NCI-H1417 (cell line): Measurements from ENCODE around the gene USP7.
A peak's percentile ranks its signal among the peaks of the same experiment; 100 is the strongest.
"Not testable (repeated sequence)": the region's sequence is repeated elsewhere in the genome, so short reads cannot be mapped to it uniquely, and the experiment has no call there.

Experiments
- DNase-seq, 3 experiments: peaks; one replicate each; lab custom pipeline; 2025; lab: John Stamatoyannopoulos, UW

Gene USP7

DNA sequence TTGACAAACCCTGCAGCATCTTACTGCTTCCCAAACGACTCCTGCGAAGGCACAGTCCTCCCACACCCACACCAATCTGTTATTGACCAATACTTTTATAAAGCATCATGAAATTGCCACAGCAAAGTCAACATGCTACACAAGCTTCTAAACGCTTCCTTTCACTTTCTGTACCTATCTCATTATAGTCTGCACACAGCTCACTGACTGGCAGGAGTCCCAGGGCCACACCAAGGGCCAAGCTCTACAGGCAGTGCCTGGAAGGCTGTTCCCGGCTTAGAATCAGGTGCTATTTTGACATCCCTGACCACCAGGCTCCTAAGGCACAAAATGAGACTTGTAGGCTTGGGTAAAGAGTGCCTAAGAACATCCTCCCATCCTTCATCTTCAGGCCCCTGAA, 39.5 kb downstream of the USP7 start:
- DNase-seq, result no peak

DNA sequence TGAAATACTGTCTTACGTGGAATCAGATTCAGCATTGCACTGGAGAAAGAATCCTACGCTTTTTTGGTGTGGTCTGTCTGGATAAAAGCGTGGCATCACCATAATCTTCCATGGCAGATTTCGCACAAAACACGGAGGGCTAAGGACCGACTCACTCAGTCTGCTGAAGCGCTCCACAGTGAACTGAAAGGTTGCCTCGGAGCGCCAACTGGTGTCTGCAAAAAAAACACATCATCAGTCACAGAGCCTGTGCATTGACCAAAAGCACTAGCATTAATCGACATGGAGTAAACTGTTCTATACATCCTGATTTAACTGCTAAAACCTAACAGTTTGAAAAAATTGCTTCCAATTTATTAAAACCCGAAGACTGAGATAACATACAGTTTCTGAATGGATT, 40.5 kb downstream of the USP7 start:
- no peak for DNase-seq

DNA sequence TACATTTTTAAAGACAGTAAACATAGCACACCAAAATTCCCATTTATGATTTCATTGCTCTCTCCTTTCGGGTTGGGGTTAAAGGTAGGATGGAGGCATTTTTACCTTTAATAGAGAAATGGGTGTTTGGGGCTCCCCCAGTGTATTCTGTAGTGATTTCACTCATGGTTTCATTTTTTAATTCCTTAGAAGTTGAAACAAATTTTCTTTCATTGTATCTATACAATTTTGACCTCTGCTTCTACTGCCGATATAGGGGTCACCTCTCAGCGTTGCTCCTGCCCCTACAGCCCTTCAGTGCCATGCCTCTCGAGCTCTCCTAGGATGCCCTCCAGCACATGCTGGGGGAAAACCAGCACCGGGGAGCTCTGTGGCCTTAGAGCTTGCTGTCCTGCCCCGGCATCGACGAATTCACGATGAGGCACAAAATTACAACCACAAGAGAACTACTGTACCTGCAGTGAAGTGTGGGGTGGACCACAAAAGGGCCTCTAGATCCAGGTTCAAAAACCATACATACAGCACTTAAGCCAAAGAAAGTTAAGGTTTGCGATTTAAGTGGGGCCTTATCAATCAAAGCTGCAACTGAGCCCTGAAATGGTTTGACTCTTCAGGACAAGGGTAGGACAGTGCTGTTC, 42.2 kb downstream of the USP7 start:
- DNase-seq, result no peak

DNA sequence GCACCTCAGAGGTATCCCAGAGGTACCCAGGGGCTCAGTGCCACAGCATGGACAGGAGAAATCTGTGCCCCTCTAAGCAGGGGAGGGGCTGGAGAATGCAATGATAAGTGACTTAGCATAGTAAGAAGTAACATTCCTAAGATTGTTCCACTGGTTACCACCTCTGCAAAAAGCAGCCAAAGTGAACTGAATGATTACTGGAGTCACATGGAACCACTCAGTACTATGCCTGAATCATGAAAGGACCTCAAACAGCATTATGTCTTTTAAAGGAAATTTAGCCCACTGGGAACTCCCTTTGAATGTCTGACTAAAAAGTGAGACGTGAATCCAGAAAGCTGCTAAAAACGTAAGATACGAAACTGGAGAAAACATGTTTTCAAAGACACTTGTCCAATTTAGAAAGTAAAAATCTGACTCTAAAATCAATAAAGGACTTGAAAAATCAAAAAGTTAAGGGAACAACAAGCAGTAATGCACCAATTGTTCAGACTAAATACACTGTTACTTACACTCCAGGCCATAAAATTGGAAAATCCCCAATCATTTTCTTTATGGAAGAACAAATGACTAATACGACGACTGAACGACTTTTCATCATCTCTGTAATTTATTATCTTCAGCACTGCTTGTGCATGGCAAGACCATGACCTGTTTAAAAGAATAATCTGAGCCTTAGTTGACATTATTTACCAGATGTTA, 42.9 kb downstream of the USP7 start:
- DNase-seq, result no peak

DNA sequence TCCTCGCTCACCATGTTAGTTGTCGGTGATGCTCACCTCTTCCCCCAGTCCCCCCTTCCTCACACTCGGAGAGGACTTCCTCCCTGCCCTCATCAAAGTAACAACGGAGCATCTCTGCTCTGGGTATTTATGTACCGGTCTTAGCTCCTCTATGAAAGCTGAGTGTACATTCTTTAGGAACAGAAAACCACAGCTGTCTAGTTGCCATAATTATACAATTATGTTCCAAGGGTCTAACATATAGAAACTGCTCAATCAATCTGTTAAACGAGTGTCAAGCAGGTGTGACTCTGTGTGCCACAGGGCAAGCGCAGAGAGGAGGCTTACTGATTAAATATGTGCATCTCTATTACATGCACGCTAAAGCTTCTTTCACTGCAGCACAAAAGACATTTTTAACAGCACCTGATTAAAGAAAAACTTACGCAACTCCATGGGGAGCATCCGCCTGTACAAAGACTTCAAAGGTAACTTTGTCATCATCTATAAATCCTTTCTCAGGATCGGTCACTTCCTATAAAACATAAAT, 43.7 kb downstream of the USP7 start:
- DNase-seq, result peak in 2 of 3 experiments; percentile 34 to 76

DNA sequence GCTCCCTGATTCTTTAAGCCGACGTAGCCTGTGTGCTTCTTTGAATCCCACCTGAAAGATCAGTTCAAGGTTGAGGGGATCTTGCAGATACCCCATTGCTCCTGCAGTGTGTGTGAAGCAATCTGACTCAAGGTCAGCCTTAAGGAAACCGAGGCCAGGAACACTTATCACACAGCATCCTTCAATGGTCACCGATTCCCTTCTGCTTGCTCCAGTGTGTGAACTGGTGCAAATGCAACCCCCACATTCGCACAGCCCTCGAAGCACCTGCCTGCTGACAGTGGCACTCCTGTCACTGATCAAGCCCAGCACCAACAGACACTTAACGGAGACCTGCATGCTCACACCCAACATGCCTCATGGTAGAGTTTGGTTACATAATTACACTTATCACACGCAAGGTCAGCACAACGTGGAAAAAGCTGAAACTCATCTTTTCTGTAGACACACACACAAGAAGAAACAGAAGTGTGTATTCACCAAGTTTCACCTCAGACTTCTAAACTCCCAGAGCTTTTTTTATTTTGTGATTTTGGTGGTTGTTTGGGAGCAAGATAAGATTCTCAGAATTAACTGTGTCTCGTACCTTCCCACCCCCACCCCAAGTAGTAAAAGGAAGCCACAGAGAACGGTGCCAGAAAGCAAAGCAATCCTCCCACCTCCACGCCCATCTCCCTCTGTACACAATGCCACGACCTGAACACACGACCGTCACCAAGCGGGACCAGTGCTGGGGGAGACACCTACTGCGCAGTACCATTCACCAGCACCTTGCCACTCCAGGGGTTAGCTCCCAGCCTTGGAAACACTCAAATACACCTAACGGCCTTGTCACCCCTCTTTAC, 44.4 kb downstream of the USP7 start:
- DNase-seq, result no peak

DNA sequence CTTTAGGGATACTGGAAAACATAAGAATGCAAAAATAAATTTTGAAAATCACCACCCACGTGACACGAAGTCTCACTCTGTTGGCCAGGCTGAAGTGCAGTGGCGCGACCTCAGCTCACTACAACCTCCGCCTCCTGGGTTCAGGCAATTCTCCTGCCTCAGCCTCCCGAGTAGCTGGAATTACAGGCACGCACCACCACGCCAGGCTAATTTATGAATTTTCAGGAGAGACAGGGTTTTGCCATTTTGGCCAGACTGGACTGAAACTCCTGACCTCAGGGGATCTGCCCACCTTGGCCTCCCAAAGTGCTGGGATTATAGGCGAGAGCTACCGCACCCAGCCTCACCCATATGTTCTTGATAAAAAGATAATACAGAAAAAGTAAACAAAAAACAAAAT, 46.4 kb downstream of the USP7 start:
- DNase-seq, result not testable (repeated sequence)

DNA sequence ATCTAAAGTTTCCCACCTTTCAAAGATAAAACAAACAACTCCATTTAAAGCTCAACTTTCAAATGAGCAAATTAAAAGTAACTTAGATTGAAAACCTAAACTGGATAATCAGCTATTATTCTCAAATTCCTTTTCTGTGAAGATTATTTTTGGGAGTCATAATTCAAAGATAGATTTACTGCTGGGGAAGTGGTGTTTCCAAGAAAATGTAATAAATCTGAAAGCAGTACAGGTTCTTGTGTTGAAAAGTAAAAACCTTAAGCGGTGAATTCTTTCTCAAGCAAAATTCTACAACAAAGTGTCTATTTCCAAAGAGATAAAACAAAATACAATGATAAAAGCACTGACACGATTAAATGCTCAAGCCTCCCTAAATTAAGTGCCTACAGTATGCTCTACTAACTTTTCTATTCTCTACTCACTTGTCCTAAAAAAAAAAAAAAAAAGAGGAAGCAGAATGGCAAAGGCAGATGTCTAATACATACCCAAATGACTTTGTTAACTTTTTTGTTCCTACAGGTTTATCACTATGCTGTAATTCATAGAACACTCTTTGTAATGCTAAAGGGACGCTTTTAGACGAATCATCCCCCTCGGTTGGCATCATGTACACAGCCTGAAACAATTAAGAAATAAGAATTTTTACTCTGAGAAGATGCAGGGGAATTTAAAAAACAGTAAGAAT, 47.0 kb downstream of the USP7 start:
- DNase-seq, result no peak

DNA sequence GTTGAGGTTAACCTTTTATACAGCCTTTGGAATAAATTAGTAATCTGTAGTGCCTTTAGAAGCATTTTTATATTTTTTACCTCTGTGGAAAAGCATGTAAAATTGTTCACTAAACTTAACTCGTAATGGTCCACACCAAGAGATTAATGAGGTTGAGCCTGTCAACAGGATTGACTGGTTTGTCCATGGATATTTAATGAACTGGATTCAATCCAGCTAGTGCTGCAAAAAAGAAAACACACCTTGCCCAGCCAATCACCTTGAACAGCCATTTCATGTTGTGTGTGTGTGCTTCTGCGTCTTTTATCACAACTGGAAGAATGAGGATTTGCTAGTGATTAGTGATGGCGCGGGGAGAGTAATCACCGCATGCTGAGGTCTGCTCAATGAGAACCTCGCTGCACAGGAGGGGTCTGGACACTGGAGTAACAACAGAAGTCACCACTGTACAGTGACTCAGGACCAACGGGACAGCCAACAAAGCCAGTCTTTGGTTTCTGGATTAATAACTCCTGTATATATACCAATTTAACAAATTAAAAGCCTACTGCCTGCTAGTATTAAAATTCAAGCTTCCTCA, 47.9 kb downstream of the USP7 start:
- DNase-seq, result peak in 1 of 3 experiments; percentile 8

DNA sequence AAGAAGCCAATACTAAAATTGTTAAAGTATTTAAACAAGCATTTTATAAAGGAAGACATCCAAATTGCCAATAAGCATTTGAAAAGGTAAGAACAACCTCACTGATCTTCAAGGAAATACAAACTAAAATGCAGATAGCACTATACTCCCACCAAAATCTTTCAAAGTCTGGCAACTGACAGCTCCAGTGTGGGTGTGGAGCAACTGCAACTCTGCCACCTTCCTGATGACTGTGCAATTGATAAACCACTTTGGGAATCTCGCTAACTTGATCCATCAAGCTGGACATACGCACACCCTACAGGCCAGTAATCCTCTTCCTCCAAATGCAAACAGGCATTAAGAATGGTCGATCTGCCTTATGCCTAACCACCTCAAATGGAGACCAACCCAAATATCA, 49.6 kb downstream of the USP7 start:
- no peak for DNase-seq

DNA sequence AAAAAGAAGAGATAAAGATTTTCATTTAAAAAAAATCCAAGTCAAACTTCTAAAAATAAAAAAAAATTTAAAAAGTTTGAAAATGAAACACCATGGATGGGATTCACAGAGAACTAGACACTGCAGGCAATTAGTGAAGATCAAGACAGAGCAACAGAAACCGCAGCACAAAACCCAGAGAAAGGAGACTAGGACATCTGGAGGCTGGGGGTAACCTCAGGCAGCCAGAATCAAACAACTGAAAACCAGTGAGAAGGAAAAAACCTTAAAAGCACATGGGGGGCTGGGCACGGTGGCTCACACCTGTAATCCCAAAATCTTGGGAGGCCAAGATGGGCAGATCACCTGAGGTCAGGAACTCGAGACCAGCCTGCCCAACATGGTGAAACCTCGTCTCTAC, 50.9 kb downstream of the USP7 start:
- no peak for DNase-seq

DNA sequence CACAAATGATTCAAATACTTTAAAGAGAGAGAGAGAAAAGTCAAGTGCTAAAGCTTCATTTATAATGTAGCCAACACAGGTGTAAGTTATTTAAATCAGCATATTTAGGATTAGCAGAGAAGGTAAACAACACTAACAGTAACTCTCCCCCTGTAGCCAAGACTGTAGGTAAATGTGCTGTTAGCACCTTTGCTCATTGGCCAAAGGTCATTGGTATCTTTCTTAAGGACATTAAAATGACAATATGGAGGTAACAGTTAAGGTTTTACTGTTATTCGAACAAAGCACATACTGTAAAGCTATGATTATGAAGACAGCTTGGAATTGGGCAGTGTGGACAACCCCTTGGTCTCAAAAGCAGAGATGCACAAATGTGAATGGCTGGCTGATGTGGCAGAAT, 52.9 kb downstream of the USP7 start:
- no peak for DNase-seq

DNA sequence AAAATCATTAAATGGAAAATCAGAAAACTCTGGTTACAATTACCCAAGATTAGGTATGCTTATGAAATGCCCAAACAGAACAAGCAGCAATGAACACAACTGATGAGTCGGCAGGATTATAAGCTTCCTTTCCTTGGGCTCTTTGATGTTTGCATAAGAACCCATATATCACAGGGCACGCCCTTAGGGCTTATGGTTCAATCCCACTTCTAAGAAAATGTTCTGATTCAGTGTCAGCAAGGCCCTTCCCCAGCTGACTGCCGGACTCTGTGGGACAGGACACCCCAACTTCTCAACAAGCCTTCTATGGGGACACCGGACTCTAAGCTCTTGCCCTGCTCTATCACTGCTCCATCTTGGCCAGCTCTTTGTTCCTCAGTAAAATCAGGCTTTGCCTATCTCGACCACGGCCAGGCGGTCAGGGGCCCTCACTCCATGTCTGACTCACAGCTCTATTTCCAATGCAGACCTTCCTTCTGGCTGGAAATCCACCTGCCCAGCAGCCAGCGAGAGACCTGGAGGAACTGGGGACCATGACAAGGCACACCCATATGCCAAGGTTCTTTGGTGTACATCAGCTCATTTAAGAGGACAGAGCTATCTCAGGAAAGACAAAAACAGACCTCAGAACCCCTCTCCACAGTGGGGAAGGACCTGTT, 54.8 kb downstream of the USP7 start:
- DNase-seq, result no peak

DNA sequence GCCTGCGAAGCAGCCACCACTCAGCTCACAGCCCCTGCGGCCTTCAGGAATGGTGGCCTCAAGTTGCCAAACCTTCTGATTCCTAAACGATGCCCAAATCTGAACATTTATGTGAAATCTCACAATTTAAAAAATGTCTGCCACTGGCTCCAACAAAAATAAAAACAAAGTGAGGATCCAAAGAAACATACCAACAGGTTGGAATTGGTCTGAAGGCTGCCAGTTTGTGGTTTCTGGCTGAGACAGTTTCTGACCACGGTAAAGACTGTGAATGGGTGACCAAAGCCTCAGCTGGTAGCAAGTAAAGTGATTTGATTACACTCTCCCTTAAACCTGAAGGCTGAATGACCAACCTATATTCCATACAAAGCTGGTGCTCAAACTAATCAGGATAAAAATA, 56.6 kb downstream of the USP7 start:
- DNase-seq, result no peak

DNA sequence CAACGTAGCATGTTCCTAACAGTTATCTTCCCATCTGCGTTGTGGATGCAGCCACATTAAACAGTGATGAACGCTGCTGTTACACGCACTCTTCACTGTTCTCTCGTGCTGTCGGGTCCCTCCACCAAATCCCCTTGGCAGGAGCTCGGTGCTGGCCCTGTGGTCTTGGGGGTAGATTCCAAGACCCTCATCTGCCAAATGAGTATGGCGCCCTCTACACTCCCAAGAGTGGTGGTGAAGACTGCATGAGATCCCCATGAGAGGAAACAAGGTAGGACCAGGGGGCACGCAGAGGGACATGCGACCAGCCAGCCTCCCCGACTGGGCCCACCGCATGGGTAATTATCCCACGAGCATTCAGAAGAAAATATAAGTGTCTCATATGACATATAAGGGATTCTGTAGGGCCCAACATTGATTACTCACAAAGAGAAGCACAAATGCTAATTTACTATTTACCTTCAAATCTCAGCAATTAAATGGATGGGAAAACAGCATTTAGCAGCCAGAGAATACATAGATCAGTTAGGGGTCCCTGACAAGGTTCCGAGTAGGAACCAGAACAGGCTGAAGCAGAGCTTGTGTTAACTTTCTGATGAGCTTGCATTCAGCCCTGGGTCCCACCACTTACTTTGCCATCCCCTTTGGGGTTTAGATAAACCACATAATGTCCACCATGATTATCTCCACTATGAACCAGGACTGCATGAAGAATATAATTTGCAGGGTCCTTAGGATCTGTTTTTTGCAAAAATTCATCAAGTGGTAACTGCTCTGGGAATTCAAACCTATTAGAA, 57.7 kb downstream of the USP7 start:
- no peak for DNase-seq

DNA sequence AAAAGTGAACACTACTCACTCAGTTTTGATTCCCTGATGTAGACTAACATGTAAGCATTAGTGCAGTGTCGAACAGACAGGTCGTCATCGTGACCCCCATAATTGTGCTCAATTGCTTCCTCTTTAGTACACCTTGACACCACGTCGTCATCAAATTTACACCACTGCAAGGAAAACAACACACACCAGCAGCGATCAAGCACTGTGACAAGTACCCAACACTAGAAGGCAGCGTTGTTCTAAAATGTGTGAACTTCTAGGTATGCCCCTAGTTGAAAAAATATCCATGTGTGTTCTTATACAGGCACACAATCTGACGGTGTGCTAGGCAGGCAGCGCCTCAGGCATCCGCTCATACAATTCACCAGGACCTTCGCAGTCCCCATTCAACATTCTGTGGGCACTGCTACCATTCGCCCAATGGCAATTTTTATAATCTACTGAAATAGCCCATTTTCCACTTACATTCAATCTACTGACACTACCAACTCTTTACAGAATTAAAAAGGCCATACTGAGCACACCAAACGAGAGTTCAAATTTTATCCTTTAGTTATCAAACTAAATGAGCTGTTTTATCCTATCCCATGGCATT, 58.4 kb downstream of the USP7 start:
- DNase-seq, result peak; percentile 1 to 54 (median 12)

DNA sequence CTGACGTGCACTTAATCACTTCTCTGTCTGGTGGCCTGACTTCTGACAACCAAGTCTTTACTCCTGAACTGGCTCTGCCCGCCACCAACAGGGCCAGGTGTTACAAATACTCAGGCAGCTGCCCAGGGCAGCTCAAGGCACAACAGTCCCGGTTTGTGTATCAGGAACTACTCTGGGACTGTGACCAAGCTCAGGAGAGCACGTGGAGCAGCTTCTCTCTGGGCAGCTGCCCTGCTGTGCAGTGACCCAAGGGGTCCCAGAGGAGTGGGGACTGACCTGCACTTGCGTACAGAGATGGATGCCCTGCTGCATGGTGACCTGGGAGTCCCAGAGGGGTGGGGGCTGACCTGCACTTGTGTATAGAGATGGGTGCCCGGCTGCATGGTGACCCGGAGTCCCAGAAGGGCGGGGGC, 59.7 kb downstream of the USP7 start:
- no peak for DNase-seq

DNA sequence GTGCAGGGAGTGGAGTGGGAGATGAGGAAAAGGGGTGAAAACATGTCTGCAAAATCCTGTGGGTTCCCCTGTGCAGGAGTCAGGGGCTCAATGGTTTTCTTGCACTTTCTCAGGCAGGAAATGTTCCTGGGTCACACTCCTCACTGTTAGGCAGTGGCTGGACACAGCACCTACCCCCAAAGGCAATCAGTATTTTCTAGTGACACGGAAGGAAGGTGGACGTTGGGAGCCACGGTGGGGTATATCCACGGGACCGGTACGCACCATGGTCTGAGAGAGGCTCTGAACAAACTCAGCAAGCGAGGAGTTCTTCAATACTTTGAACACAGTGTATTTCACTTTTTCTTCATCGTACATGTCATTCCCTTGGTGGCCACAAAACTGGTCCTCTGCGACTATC, 60.7 kb downstream of the USP7 start:
- DNase-seq, result no peak

DNA sequence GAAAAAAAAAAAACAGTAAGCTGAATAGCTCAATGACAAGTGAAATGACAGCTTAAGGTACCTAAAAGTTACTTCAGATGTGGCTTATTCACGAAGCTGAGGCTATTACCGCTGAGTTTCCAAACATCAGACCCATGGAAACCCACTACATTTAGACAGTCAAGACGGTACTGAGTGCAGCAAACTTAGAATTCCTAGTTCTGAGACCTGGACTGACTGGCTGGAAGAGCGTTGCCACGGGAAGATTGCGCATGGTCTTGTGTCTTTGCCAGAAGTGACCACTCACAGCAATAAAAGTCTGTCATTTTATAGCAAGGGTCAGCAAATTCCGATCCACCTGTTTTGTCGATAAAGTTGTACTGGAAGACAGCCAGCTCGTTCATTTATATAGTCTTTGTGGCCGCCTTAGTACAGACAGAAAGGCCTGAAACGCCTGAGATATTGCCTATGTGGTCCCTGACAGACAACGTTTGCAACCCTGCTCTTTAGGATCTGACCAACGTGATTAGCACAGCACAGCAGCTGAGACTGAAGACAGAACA, 62.3 kb downstream of the USP7 start:
- no peak for DNase-seq

DNA sequence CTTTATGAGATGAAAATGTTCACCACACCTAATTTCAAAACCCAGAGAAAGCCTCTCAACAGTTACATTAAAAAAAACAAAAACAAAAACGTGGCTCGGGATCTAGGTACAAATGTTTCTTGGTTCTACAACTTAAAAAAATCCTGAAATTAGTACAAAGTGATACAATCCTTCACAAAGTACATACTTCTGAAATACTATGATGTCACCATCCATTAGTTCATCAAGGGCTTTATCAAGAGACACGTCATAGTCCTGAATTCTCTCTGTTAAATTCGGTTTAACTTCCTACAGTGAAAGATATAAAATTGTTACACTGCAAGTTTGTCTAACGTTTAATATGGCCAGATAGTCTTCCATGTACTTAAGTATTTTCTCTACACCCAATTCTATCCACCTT, 63.4 kb downstream of the USP7 start:
- no peak for DNase-seq
